Measurements from ENCODE around the gene CDKN2B-AS1.

The CDKN2B-AS1 gene

DNA sequence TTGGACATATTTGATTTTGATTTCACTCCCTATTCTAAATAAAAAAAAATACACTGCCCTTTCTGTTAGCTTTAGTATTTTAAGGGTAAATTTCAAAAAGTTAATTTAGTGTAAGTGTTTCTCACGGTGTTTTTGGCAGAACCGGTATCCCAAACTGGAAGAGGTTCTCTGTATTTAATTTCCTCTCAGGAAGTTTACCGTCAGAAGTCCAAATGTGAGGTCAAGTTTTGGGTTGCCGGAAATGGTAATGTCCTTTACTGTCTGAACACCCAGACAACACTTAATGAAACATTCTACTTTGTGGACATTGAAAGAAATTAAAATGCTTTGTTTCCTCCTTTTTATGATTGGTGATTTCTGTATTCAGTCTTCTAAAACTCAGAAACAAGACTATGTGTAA lies 163.2 kb downstream of the CDKN2B-AS1 start:
- Histone ChIP-seq H3K27me3 (ENCODE audit: control insufficient read depth, insufficient read depth, low read length) (no peaks in the 10 kb centered on the region), H3K27ac (ENCODE audit: low read depth, low read length) (no peak overlapping the region), H3K4me3 (ENCODE audit: low read length) (no peak overlapping the region), H3K9ac (ENCODE audit: low read length) (no peak overlapping the region), H3K4me1 (ENCODE audit: control insufficient read depth, insufficient read depth, low read length) (no peaks in the 10 kb centered on the region), H3K36me3 (ENCODE audit: control insufficient read depth, insufficient read depth, low read length) (no peaks in the 10 kb centered on the region)

GRCh38 chr9:22158271-22158670 lies 163.7 kb downstream of the CDKN2B-AS1 start:
- no peak overlapping the region for H3K4me3 ChIP-seq (ENCODE audit: low read length)
- no peaks in the 10 kb centered on the region for H3K27me3 ChIP-seq (ENCODE audit: control insufficient read depth, insufficient read depth, low read length)
- no peak overlapping the region for H3K27ac ChIP-seq (ENCODE audit: low read depth, low read length)
- H3K9ac ChIP-seq (ENCODE audit: low read length): no peak overlapping the region
- H3K4me1 ChIP-seq (ENCODE audit: control insufficient read depth, insufficient read depth, low read length): no peaks in the 10 kb centered on the region
- H3K36me3 ChIP-seq (ENCODE audit: control insufficient read depth, insufficient read depth, low read length): no peaks in the 10 kb centered on the region

- Histone ChIP-seq H3K27ac (ENCODE audit: low read depth, low read length) (no peak overlapping the region), H3K36me3 (ENCODE audit: control insufficient read depth, insufficient read depth, low read length) (no peaks in the 10 kb centered on the region), H3K27me3 (ENCODE audit: control insufficient read depth, insufficient read depth, low read length) (no peaks in the 10 kb centered on the region), H3K4me3 (ENCODE audit: low read length) (no peak overlapping the region), H3K9ac (ENCODE audit: low read length) (no peak overlapping the region), H3K4me1 (ENCODE audit: control insufficient read depth, insufficient read depth, low read length) (no peaks in the 10 kb centered on the region)
Measured at GRCh38 chr9:22158927-22159346, 164.3 kb downstream of the CDKN2B-AS1 start.

- H3K9ac ChIP-seq (ENCODE audit: low read length): no peak overlapping the region
- no peak overlapping the region for H3K4me3 ChIP-seq (ENCODE audit: low read length)
- H3K27me3 ChIP-seq (ENCODE audit: control insufficient read depth, insufficient read depth, low read length): no peaks in the 10 kb centered on the region
- H3K36me3 ChIP-seq (ENCODE audit: control insufficient read depth, insufficient read depth, low read length): no peaks in the 10 kb centered on the region
- no peak overlapping the region for H3K27ac ChIP-seq (ENCODE audit: low read depth, low read length)
- H3K4me1 ChIP-seq (ENCODE audit: control insufficient read depth, insufficient read depth, low read length): no peaks in the 10 kb centered on the region
Measured at GRCh38 chr9:22159586-22159985, 165.0 kb downstream of the CDKN2B-AS1 start.

DNA sequence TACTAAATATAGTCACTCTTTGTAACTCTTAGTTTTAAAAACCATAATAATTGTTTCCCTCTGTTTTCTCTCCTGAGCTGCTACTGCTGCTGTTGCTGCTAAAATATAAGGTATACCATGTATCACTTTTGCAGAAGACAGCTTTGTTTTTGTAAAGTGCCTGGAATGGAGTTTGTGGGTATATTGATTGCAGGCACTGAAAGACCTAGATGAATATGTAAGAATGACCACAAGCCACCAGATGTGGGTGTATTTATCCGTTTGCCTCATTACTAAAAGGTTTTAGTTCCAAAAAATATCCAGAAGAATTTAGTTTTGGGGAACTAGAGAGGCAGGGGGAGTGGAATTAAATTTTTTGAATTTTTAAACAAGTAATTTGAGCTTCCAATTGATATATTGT lies 165.6 kb downstream of the CDKN2B-AS1 start:
- Histone ChIP-seq H3K27ac (ENCODE audit: low read depth, low read length) (no peak overlapping the region), H3K36me3 (ENCODE audit: control insufficient read depth, insufficient read depth, low read length) (no peaks in the 10 kb centered on the region), H3K4me1 (ENCODE audit: control insufficient read depth, insufficient read depth, low read length) (no peaks in the 10 kb centered on the region), H3K9ac (ENCODE audit: low read length) (no peak overlapping the region), H3K4me3 (ENCODE audit: low read length) (no peak overlapping the region), H3K27me3 (ENCODE audit: control insufficient read depth, insufficient read depth, low read length) (no peaks in the 10 kb centered on the region)

GRCh38 chr9:22165144-22165543 lies 170.6 kb downstream of the CDKN2B-AS1 start:
- no peak overlapping the region for H3K9ac ChIP-seq (ENCODE audit: low read length)
- no peak overlapping the region for H3K4me3 ChIP-seq (ENCODE audit: low read length)
- H3K36me3 ChIP-seq (ENCODE audit: control insufficient read depth, insufficient read depth, low read length): no peaks in the 10 kb centered on the region
- H3K27me3 ChIP-seq (ENCODE audit: control insufficient read depth, insufficient read depth, low read length): no peaks in the 10 kb centered on the region
- no peak overlapping the region for H3K27ac ChIP-seq (ENCODE audit: low read depth, low read length)
- no peaks in the 10 kb centered on the region for H3K4me1 ChIP-seq (ENCODE audit: control insufficient read depth, insufficient read depth, low read length)

DNA sequence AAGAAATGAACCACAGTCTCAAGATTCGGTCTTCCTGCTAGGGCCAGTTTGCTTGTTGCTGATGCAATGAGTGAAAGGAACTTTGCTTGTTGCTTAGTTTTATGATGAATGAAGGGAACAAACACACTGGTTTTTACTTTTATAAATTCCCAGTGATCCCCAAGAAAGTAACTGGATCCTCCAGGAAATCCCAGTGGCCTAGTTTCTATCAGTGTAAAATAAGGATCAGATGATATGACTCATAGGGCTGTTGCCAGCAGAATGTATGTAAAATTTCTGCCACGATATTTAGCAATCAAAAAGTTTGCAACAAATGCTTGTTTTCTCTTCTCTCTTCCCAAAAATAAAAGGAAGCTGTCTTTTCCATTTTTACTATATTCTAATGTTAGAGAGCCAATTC lies 174.7 kb downstream of the CDKN2B-AS1 start:
- no peak overlapping the region for H3K27ac ChIP-seq (ENCODE audit: low read depth, low read length)
- no peak overlapping the region for H3K9ac ChIP-seq (ENCODE audit: low read length)

GRCh38 chr9:22169727-22170503 lies 175.3 kb downstream of the CDKN2B-AS1 start:
- Histone ChIP-seq H3K36me3 (ENCODE audit: control insufficient read depth, insufficient read depth, low read length) (no peaks in the 10 kb centered on the region), H3K27me3 (ENCODE audit: control insufficient read depth, insufficient read depth, low read length) (no peaks in the 10 kb centered on the region), H3K27ac (ENCODE audit: low read depth, low read length) (no peak overlapping the region), H3K4me1 (ENCODE audit: control insufficient read depth, insufficient read depth, low read length) (no peaks in the 10 kb centered on the region), H3K9ac (ENCODE audit: low read length) (no peak overlapping the region), H3K4me3 (ENCODE audit: low read length) (no peak overlapping the region)

More for the DNA sequence above, 174.7 kb downstream of the CDKN2B-AS1 start:
- no peak overlapping the region for H3K4me3 ChIP-seq (ENCODE audit: low read length)
- no peaks in the 10 kb centered on the region for H3K36me3 ChIP-seq (ENCODE audit: control insufficient read depth, insufficient read depth, low read length)
- H3K4me1 ChIP-seq (ENCODE audit: control insufficient read depth, insufficient read depth, low read length): no peaks in the 10 kb centered on the region
- H3K27me3 ChIP-seq (ENCODE audit: control insufficient read depth, insufficient read depth, low read length): no peaks in the 10 kb centered on the region
